ENCODE measurements around the gene NOPCHAP1.
"Not testable (repeated sequence)": the region's sequence is repeated elsewhere in the genome, so short reads cannot be mapped to it uniquely, and the experiment has no call there.

NOPCHAP1 gene, protein sequence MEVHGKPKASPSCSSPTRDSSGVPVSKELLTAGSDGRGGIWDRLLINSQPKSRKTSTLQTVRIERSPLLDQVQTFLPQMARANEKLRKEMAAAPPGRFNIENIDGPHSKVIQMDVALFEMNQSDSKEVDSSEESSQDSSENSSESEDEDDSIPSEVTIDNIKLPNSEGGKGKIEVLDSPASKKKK

DNA sequence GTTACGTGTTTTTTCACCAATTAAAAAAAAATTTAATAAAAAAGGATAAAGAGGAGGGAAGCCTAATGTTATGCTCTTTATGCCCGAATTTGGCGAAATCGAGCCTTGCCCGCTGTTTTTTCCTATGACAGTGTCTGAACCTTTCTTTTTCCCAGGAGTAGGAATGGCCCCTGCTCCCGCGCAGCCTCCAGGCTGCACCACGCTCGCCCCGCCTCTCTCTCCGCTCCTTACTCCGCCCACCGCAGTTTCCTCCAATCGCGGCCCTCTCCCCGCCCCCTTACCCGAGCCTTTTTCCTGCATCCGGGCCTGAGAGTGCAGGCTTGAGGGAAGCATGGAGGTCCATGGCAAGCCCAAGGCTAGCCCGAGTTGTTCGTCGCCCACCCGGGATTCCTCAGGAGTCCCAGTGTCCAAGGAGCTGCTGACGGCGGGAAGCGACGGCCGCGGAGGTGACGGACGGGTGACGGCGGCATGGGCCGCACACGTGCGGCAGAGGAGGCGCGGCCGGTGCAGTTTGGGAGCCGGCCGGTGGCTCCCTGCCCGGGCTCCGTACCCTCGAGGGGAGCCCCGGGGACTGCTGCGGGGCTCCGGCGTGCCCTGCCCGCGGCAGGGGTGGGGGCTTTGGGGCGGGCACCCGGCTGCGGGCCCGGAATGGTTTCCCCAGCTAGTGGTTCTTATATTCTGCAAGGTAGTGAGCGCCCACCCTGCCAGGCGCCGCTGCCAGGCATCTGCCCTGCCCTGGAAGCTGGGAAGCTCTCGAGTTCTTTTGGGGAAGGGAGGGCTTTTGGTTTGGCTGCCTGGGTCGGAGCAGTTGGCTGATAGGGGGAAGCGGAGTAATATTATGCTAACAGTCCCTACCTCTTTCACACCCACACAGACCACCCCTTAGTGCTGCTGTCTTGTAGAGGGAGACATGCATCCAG lies at the start of gene NOPCHAP1:
NOPCHAP1 (plus strand) TSS at position 295 of the 920 bp plus-strand sequence; CDS start at position 332, 37 bp downstream.
- DNase-seq (ENCODE audit: low read depth) = peak; percentile 73

DNA sequence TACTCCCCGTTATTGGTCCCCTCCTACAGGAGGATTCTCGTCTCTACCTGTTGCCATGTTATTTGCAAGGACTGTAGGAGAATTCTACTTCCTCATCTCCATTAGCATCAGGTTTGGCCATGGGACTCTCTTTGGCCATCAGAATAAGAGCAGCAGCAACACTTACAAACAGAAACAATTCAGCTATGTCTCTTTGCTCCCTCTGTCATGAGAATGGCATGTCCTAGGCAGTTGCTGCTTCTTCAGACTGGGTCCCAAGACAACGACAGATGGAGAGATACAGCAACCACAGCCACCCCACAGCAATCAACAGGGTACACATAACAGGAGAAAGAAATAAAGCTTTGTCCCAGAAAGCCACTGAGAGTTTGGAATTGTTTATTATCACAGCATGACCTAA lies 47.7 kb upstream of the NOPCHAP1 start:
- no peak for DNase-seq (ENCODE audit: low read depth)

DNA sequence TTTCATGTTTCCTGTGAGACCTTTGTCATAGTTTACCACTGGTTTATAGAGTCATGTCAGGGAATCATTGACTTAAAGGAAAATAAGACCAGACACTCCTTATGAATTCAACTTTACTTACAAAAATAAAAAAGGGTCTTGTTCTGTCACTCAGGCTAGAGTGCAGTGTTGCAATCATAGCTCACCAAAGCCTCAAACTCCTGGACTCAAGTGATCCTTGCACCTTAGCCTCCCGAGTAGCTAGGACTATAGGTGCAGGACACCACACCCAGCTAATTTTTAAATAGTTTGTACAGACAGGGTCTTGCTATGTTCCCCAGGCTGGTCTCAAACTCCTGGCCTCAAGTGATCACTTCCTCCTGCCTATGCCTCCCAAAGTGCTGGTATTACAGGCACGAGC lies 47.0 kb upstream of the NOPCHAP1 start:
- no peak for DNase-seq (ENCODE audit: low read depth)

GRCh38 chr12:104941454-104941853 lies 44.7 kb upstream of the NOPCHAP1 start:
- no peak for DNase-seq (ENCODE audit: low read depth)

DNA sequence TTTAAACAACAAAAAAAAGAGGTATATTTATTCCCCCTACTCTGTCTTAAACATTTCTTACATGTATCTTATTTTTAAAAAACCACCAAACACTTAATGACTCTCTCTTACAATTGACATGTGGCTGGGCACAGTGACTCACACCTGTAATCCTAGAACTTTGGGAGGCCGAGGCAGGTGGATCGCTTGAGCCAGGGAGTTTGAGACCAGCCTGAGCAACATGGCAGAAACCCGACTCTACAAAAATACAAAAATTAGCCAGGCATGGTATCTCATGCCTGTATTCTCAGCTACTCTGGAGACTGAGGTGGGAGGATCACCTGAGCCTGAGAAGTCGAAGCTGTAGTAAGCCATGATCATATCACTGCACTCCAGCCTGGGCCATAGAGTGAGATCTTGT lies 44.0 kb upstream of the NOPCHAP1 start:
- DNase-seq (ENCODE audit: low read depth) = no peak

DNA sequence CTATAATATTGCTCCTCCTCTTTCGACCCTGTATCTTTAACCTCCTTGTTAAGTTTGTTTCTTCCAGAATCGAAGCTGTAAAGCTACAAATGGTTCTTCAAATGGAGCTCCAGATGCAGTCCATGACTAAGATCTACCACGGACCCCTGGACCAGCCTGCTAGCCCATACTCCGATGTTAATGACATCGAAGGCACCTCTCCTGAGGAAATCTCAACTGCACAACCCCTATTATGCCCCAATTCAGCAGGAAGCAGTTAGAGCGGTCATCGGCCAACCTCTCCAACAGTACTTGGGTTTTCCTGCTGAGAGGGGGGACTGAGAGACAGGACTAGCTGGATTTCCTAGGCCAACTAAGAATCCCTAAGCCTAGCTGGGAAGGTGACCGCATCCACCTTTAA lies 42.7 kb upstream of the NOPCHAP1 start:
- DNase-seq (ENCODE audit: low read depth) = not testable (repeated sequence)

DNA sequence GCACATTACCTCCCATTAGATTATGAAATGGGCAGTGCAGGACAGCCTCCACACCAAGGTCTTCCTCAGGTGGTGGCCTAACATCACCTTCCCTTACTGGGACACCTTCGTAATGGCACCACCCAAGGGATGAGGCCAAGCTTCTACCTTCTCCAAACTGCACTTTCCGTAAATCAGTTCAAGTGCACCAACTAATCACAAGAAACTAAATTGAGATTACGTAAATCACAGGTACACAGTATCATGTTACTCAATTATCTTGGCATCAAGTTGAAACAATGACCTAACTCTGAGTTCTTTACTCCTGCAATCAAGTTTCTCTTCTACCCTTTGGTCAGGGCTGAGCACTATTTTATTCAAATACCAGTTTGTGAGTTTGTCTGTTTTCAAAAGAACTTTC lies 41.9 kb upstream of the NOPCHAP1 start:
- no peak for DNase-seq (ENCODE audit: low read depth)

DNA sequence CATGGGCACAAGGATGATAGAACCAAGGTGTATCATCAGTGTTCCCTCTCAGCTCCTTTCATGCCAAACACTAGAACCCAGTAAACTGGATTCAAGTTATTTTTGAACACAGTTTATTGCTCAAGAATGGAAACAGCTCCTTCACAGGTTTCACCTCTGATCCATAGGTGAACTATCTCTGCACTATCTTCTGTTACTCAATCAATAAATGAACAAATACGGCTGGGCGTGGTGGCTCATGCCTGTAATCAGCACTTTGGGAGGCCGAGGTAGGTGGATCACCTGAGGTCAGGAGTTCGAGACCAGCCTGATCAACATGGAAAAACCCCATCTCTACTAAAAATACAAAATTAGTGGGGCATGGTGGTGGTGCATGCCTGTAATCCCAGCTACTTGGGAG lies 37.4 kb upstream of the NOPCHAP1 start:
- not testable (repeated sequence) for DNase-seq (ENCODE audit: low read depth)

DNA sequence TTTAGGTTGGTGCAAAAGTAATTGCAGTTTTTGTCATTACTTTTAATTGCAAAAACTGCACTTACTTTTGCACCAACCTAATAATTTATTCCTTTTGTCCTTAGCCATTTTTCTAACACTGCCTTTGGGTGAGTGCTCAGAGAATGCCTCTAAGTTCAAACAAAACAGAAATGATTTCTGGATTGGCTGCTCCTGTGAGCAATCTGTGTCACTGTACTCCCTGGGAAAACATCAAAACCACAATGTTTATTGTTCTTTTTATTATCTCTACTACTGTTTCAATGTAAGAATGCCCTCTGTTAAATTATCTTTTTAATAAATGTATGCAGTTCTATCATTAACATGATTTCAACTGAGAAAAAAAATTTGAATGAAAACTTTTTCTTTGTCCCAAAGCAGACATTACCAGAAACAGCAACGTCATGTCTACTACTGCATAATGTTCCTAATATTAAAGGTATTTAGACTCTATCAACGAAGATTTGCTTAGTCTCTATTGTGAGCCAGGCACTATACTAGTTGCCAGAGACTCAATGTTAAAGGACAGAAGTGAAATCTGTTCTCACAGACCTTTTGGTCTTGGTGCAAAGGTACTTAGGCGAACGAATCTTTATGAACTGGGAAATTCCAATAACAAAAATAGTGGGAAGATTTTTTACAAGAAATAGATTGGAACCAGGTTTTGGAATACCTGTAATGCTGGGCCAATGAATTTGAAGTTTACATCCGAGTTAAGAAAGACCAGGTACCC lies 34.2 kb upstream of the NOPCHAP1 start:
- DNase-seq (ENCODE audit: low read depth) = no peak

GRCh38 chr12:104952816-104953215 lies 33.3 kb upstream of the NOPCHAP1 start:
- no peak for DNase-seq (ENCODE audit: low read depth)

DNA sequence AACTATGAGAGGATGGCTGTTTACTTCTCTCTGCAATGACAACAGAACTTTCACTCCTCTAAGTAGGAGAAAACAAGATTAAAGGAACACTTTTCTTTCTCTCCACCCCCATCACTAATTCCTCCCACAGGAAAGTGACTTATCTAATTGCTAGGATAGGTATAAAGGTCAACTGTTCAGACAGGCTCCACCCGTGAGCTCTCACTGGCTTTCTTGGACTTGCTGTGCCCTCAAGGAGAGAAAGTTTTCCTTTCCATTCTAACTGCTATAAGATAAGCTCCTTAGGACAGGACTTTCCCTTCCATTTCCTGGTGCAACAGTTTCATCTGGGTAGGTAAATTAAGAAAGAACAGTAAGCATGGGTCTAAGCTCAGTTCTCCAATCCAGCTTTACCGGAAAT lies 32.8 kb upstream of the NOPCHAP1 start:
- DNase-seq (ENCODE audit: low read depth) = no peak

GRCh38 chr12:104955703-104956102 lies 30.4 kb upstream of the NOPCHAP1 start:
- no peak for DNase-seq (ENCODE audit: low read depth)

DNA sequence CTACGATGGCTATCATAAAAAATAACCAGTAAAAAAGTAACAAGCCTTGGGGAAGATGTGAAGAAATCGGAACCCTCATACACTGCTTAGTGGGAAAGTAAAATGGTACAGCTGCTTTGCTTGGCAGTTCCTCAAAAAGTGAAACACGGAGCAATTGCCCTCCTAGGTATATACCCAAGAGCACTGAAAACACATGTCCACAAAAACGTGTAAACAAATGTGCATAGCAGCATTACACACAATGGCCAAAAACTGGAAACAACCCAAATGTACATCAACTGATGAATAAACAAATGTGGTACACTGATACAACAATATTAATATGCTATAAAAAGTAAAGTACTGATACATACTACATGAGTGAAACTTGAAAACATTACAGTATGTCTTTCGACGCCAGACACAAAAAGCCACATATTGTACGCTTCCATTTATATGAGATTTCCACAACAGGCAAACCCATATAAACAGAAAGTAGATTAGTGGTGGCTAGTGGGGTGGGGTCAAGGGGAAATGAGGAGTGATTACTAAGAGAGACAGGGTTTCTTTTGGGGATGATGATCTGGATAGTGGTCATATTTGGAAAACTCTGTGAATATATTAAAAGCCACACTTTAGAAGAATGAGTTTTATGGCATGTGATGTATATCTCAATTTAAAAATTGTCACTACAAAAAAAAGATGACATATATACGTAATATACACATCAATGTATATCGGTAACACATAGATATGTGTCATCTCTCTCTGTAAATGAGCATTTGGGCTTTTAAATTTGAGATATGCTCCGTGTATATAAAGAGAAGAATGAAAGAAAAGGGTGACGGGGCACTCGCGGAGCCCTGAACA lies 29.0 kb upstream of the NOPCHAP1 start:
- no peak for DNase-seq (ENCODE audit: low read depth)

- DNase-seq (ENCODE audit: low read depth) = no peak
Measured at GRCh38 chr12:104957719-104958000, 28.5 kb upstream of the NOPCHAP1 start.

DNA sequence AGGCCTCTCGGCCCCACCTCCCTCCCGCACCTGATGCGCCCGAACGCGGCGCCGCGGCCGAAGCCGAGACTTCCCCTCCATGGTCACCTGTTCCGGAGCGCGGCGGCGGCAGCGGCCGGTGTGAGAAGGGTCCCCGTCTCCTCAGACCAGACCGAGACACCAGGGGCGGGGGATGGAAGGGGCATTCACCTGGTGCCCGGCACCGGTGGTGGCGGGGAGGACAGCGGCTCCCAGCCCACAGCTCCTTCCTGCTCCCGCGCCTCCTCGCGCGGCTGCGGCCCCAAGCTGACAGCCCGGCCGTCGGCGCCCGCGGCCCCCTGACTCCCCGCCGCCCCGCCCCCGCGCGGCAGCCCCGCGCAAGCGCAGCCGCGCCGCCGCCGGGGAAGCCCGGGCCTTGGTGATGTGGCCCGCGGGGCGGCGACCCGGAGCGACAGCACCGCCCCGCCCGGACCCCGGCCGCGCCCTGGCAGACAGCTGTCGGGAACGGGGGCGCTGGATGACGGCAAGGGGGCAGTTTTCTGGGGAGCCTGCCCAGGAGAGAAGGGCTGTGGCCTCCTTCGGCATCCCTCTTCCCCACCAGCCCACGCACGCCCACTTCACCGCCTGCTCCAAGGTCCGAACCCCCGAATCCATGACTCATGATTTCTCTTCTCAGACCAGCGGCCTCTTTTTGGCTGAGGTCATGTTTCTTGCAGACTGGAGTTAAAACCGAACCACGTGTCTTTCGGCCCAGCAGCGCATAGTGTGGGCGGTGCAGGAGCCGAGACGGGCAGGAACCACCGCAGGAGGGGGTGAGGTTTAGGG lies 27.9 kb upstream of the NOPCHAP1 start, which contains the start of gene SLC41A2:
SLC41A2 (minus strand) TSS at position 290 of the 804 bp plus-strand sequence. CDS start 29,763 bp downstream, outside the sequence.
- DNase-seq (ENCODE audit: low read depth) = peak; percentile 45

- DNase-seq (ENCODE audit: low read depth) = no peak
Measured at GRCh38 chr12:104958805-104959334, 27.2 kb upstream of the NOPCHAP1 start.

- no peak for DNase-seq (ENCODE audit: low read depth)
Measured at GRCh38 chr12:104959335-104959841, 26.7 kb upstream of the NOPCHAP1 start.

GRCh38 chr12:104960464-104960863 lies 25.7 kb upstream of the NOPCHAP1 start:
- DNase-seq (ENCODE audit: low read depth) = no peak

DNA sequence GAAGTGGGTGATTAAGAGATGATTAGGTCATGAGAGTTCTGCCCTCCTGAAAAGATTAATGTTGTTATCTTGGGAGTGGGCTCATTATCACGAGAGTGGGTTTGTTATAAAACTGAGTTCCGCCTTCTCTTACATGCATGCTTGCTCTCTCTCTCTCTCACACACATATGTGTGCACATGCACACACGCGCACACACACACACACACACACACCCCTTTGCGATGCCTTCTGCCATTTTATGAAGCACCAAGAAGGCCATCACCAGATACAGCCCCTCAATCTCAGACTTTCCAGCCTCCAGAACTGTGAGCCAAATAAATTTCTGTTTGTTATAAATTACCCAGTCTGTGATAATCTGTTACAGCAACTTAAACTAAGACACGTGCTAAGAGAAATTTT lies 22.4 kb upstream of the NOPCHAP1 start:
- DNase-seq (ENCODE audit: low read depth) = no peak

DNA sequence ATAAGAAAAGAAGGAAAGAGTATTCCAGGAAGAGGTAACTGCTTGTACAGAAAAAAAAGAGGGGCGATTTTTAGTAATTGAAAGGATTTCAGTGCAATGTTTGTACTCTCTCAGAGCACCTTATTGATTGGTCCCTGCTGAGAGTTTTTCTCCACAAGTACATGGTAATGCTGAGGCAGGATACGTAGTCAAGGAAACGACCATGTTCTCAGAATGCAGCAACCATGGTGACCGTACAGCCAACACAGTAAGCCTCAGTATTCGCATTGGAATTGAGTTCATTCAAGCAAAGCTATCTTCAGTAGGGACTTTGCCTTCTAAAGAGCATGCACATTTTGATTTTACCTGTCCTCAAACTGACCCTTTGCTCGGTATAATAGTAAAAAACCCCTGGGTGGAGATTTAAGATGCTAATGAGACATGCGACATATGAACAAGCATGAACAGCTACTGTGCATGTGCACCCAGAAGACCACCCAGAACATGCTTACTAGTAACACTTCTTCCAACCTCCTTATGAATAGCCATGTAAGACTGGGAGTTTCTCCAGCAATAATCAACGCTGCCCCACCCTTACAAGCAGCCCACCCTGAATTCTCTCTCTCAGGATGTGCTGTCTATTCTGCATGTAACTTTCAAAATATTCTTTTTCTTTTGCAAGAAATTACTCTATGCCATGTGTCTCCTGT lies 21.8 kb upstream of the NOPCHAP1 start:
- no peak for DNase-seq (ENCODE audit: low read depth)

Data from stimulated activated CD8-positive, alpha-beta memory T cell treated with anti-CD3 and anti-CD28 coated beads, Interleukin-7, amount 100 ng/mL, for 24 hours (primary cell).